DOHH2 (cell line): ENCODE data around the gene EVPL.
"Not testable (repeated sequence)": the region's sequence is repeated elsewhere in the genome, so short reads cannot be mapped to it uniquely, and the experiment has no call there.

Experiments used
- CTCF ChIP-seq: fragments of 200-600 bp; sonication (generic); IDR thresholded peaks from one replicate; pipeline ENCODE4 v1.5.1; 2014; ENCODE audit warnings: antibody characterized with exemption, mild to moderate bottlenecking, low read depth, low read length; ENCODE audit not compliant: poor library complexity, severe bottlenecking
- EZH2phosphoT487 ChIP-seq: fragments of 200-600 bp; sonication (generic); IDR thresholded peaks from 2 replicates; pipeline ENCODE4 v1.6.1; 2017; ENCODE audit warnings: borderline replicate concordance, mild to moderate bottlenecking, antibody characterized with exemption, low read length, moderate library complexity, mixed read lengths

- TF ChIP-seq CTCF, EZH2phosphoT487: not testable (repeated sequence)
Observed at GRCh38 chr17:75975187-75975586, 51.9 kb downstream of the EVPL start.
